Muscle of arm (tissue), 12 donors: ENCODE results near the gene UFSP2. TPM values are rescaled to one million over a fixed set of nuclear protein-coding genes. Genes with fewer than 3 reads are reported as not detected.
"Not testable (repeated sequence)": the region's sequence is repeated elsewhere in the genome, so short reads cannot be mapped to it uniquely, and the experiment has no call there.

ENCODE experiments used
- DNase-seq: peaks from one replicate; pipeline ENCODE4 v3.0.0-alpha.2; 2013
- polyA plus RNA-seq, 12 donors: library from polyadenylated mRNA; unstranded; fragments of 120-200 nt; gene quantifications; one replicate each; pipeline ENCODE4 v1.2.1, GENCODE V29; 2013; ENCODE audit not compliant: insufficient read length in 12 of 12

Gene UFSP2
- polyA plus RNA-seq, 12 donors = 39.4 to 59.1 (median 51.5) TPM; not detected in 1

GRCh38 chr4:185392156-185392555, 33.6 kb downstream of the UFSP2 start:
- DNase-seq = no peak

- no peak for DNase-seq
Observed at GRCh38 chr4:185390941-185391340, 34.8 kb downstream of the UFSP2 start.

GRCh38 chr4:185387957-185388356, 37.8 kb downstream of the UFSP2 start:
- DNase-seq = no peak

- no peak for DNase-seq
Observed at GRCh38 chr4:185384930-185385331, 40.8 kb downstream of the UFSP2 start.

GRCh38 chr4:185384061-185384460, 41.7 kb downstream of the UFSP2 start:
- DNase-seq = no peak

GRCh38 chr4:185383451-185383850, 42.3 kb downstream of the UFSP2 start:
- no peak for DNase-seq

GRCh38 chr4:185382754-185383153, 43.0 kb downstream of the UFSP2 start:
- no peak for DNase-seq

GRCh38 chr4:185381288-185382196, 44.2 kb downstream of the UFSP2 start:
- DNase-seq = no peak

- no peak for DNase-seq
Observed at GRCh38 chr4:185380320-185380719, 45.4 kb downstream of the UFSP2 start.

GRCh38 chr4:185379326-185380295, 46.2 kb downstream of the UFSP2 start:
- no peak for DNase-seq

- no peak for DNase-seq
Observed at GRCh38 chr4:185378264-185378663, 47.5 kb downstream of the UFSP2 start.

- no peak for DNase-seq
Observed at GRCh38 chr4:185374573-185374972, 51.2 kb downstream of the UFSP2 start.

- DNase-seq = no peak
Observed at GRCh38 chr4:185374027-185374426, 51.7 kb downstream of the UFSP2 start.

GRCh38 chr4:185371702-185372101, 54.1 kb downstream of the UFSP2 start:
- no peak for DNase-seq

GRCh38 chr4:185370268-185370949, 55.4 kb downstream of the UFSP2 start:
- DNase-seq = no peak

- no peak for DNase-seq
Observed at GRCh38 chr4:185369731-185370130, 56.0 kb downstream of the UFSP2 start.

GRCh38 chr4:185364886-185365285, 60.9 kb downstream of the UFSP2 start:
- DNase-seq = no peak

GRCh38 chr4:185363251-185363650, 62.5 kb downstream of the UFSP2 start:
- no peak for DNase-seq

GRCh38 chr4:185362570-185362969, 63.2 kb downstream of the UFSP2 start:
- not testable (repeated sequence) for DNase-seq

- DNase-seq = no peak
Observed at GRCh38 chr4:185361872-185362271, 63.9 kb downstream of the UFSP2 start.

- DNase-seq = no peak
Observed at GRCh38 chr4:185359767-185360446, 65.9 kb downstream of the UFSP2 start.
